Brain microvascular endothelial cell (primary cell): ENCODE results near the gene CTTN.

Experiments used
- DNase-seq: peaks from one replicate; pipeline ENCODE4 v3.0.0-alpha.2; 2020
- H3K27ac ChIP-seq: fragments of 250-450 bp; sonication (Bioruptor Pico); 2 replicates; pipeline ENCODE4 v1.5.1; 2020; ENCODE audit warnings: mild to moderate bottlenecking, moderate library complexity
- H3K27me3 ChIP-seq: fragments of 250-450 bp; sonication (Bioruptor Pico); replicated peaks from 2 replicates; pipeline ENCODE4 v1.5.1; 2020; ENCODE audit warnings: mild to moderate bottlenecking
- H3K36me3 ChIP-seq: fragments of 250-450 bp; sonication (Bioruptor Pico); replicated peaks from 2 replicates; pipeline ENCODE4 v1.5.1; 2020; ENCODE audit warnings: mild to moderate bottlenecking
- H3K4me3 ChIP-seq: 2 replicates; pipeline ENCODE4 v1.5.1; 2011; ENCODE audit warnings: low read depth, mild to moderate bottlenecking, control low read depth, low read length, moderate library complexity
- CTCF ChIP-seq: IDR thresholded peaks from 2 replicates; pipeline ENCODE4 v1.5.1; 2011; ENCODE audit warnings: low read depth, mild to moderate bottlenecking, moderate library complexity, low read length, control low read depth, inconsistent platforms; ENCODE audit errors: missing control alignments
- in situ Hi-C: cut with HindIII; loops from 2 replicates; pipeline ENCODE4 v1.10.0; 2017; ENCODE audit warnings: low sequenced_read_pairs, low pct_ligation_motif_present

CTTN gene

GRCh38 chr11:70464509-70465361, 66.4 kb downstream of the CTTN start:
- in situ Hi-C loops: no loop called here
- DNase-seq: no peak
- peaks cover 2% of the 10 kb centered on the region for H3K27me3 ChIP-seq
- no peak for TF ChIP-seq CTCF
- no peaks in the 10 kb centered on the region for H3K36me3 ChIP-seq
- no peak overlapping the region for H3K27ac ChIP-seq
- H3K4me3 ChIP-seq: no peak overlapping the region

- Histone ChIP-seq H3K4me3 (no peak overlapping the region), H3K27me3 (peaks cover 2% of the 10 kb centered on the region), H3K27ac (no peak overlapping the region), H3K36me3 (no peaks in the 10 kb centered on the region)
- no peak for DNase-seq
- no peak for TF ChIP-seq CTCF
- in situ Hi-C loops: no loop called here
These were observed 67.8 kb downstream of the CTTN start for GRCh38 chr11:70466154-70466553.

GRCh38 chr11:70466596-70466995, 68.3 kb downstream of the CTTN start:
- Histone ChIP-seq H3K27me3 (no peaks in the 10 kb centered on the region), H3K4me3 (no peak overlapping the region), H3K36me3 (no peaks in the 10 kb centered on the region), H3K27ac (no peak overlapping the region)
- no peak for TF ChIP-seq CTCF
- in situ Hi-C loops: no loop called here
- DNase-seq: no peak

- peak; percentile 41 for DNase-seq
- H3K27me3 ChIP-seq: no peaks in the 10 kb centered on the region
- H3K27ac ChIP-seq: no peak overlapping the region
These were observed 69.1 kb downstream of the CTTN start for GRCh38 chr11:70467201-70468085.

More at GRCh38 chr11:70467201-70468085, 69.1 kb downstream of the CTTN start:
- in situ Hi-C loops: no loop called here
- Histone ChIP-seq H3K36me3 (no peaks in the 10 kb centered on the region), H3K4me3 (no peak overlapping the region)
- peak; percentile 89 for TF ChIP-seq CTCF
